B cell (primary cell): ENCODE measurements around the gene PRSS48. TPM values are rescaled to one million over a fixed set of nuclear protein-coding genes. Genes with fewer than 3 reads are reported as not detected.

Experiments
- ATAC-seq: fragments of 200-7000 bp; cut with Tn5 transposase; one replicate; pipeline ENCODE4 v1.10.0; 2021; ENCODE audit warnings: low read depth, mild to moderate bottlenecking, moderate number of reproducible peaks, moderate library complexity
- CTCF ChIA-PET: fragments of 350-600 bp; sonication (Branson Sonifier 250); formaldehyde crosslinking; loops from one replicate; lab custom pipeline; 2021; ENCODE audit warnings: antibody characterized with exemption, inconsistent platforms; lab: Charles Lee
- POLR2A ChIA-PET: fragments of 350-600 bp; sonication (Branson Sonifier 250); formaldehyde crosslinking; loops from one replicate; lab custom pipeline; 2021; ENCODE audit warnings: antibody characterized with exemption; lab: Charles Lee
- DNase-seq: peaks from one replicate; pipeline ENCODE4 v3.0.0; 2013
- H2AFZ ChIP-seq: 2 replicates; pipeline ENCODE4 v1.6.1; 2012; ENCODE audit warnings: mild to moderate bottlenecking, low read depth, low read length; ENCODE audit not compliant: insufficient read depth, poor library complexity, severe bottlenecking
- H3K27ac ChIP-seq, 2 donors: 1 replicate in 1 of 2; 2 replicates in 1 of 2; pipeline ENCODE4 v1.5.1; 2012 to 2013; ENCODE audit warnings: low read length in 2 of 2, mild to moderate bottlenecking in 2 of 2, moderate library complexity in 1 of 2
- H3K27me3 ChIP-seq, 4 experiments: fragments of 200-600 bp in 1 of 4; sonication (generic) in 1 of 4; replicated peaks in 1 of 4; 1 replicate in 2 of 4; 2 replicates in 2 of 4; pipeline versions ENCODE4 v1.6.1 to v1.7.0; 2013 to 2016; ENCODE audit warnings: low read length in 3 of 4, mild to moderate bottlenecking in 2 of 4, mixed read lengths in 1 of 4, moderate library complexity in 1 of 4; ENCODE audit not compliant: insufficient read depth in 4 of 4, control insufficient read depth in 3 of 4; ENCODE audit errors: control extremely low read depth in 1 of 4
- H3K36me3 ChIP-seq, 2 experiments: replicated peaks in 1 of 2; 1 replicate in 1 of 2; 2 replicates in 1 of 2; pipeline versions ENCODE4 v1.6.1 to v1.7.1; 2013; ENCODE audit warnings: low read length in 1 of 2; ENCODE audit not compliant: insufficient read depth in 2 of 2, control insufficient read depth in 1 of 2; ENCODE audit errors: control extremely low read depth in 1 of 2, extremely low read depth in 1 of 2
- H3K4me1 ChIP-seq, 2 donors: fragments of 200-600 bp in 1 of 2; sonication (generic) in 1 of 2; 1 replicate in 1 of 2; 2 replicates in 1 of 2; pipeline versions ENCODE4 v1.5.1 to v1.6.1; 2013 to 2017; ENCODE audit warnings: low read length in 2 of 2; ENCODE audit not compliant: control insufficient read depth in 2 of 2, insufficient read depth in 2 of 2
- H3K4me2 ChIP-seq: replicated peaks from 2 replicates; pipeline ENCODE3; 2012; ENCODE audit warnings: mild to moderate bottlenecking, low read depth, low read length; ENCODE audit not compliant: poor library complexity, severe bottlenecking
- H3K4me3 ChIP-seq, 5 experiments: fragments of 200-600 bp in 1 of 5; sonication (generic) in 1 of 5; 1 replicate in 3 of 5; 2 replicates in 2 of 5; pipeline versions ENCODE4 v1.5.1 to v1.7.0; 2011 to 2016; ENCODE audit warnings: low read length in 4 of 5, mild to moderate bottlenecking in 4 of 5, low read depth in 2 of 5, control low read depth in 1 of 5, moderate library complexity in 1 of 5; ENCODE audit not compliant: insufficient read depth in 1 of 5; ENCODE audit errors: control extremely low read depth in 1 of 5, extremely low read depth in 1 of 5
- H3K79me2 ChIP-seq: fragments of 200-600 bp; sonication (generic); one replicate; pipeline ENCODE4 v1.6.0; 2016; ENCODE audit warnings: low read length; ENCODE audit not compliant: control insufficient read depth, insufficient read depth
- H3K9ac ChIP-seq: fragments of 200-600 bp; sonication (generic); 2 replicates; pipeline ENCODE4 v1.6.1; 2017; ENCODE audit warnings: mild to moderate bottlenecking, low read length, moderate library complexity
- H3K9me3 ChIP-seq, 3 donors: one replicate each; pipeline versions ENCODE4 v1.6.1 to v1.7.1; 2013; ENCODE audit warnings: low read length in 2 of 3; ENCODE audit not compliant: control insufficient read depth in 2 of 3, insufficient read depth in 1 of 3; ENCODE audit errors: control extremely low read depth in 1 of 3
- H4K20me1 ChIP-seq: 2 replicates; pipeline ENCODE4 v1.6.0; 2012; ENCODE audit warnings: mild to moderate bottlenecking, low read length; ENCODE audit not compliant: insufficient read depth, control insufficient read depth, poor library complexity, severe bottlenecking
- H3K27ac Mint-ChIP-seq: one replicate; pipeline ENCODE4 v1.8.0; 2021; ENCODE audit warnings: mixed read lengths
- H3K27me3 Mint-ChIP-seq: one replicate; pipeline ENCODE4 v1.8.0; 2021; ENCODE audit warnings: mixed read lengths
- H3K4me1 Mint-ChIP-seq: one replicate; pipeline ENCODE4 v1.8.0; 2021; ENCODE audit warnings: mixed read lengths
- H3K4me3 Mint-ChIP-seq: one replicate; pipeline ENCODE4 v1.8.0; 2021; ENCODE audit warnings: mixed read lengths
- H3K9me3 Mint-ChIP-seq: one replicate; pipeline ENCODE4 v1.8.0; 2022; ENCODE audit warnings: mixed read lengths; ENCODE audit not compliant: insufficient read depth
- CTCF ChIP-seq: fragments of 200-600 bp; IDR thresholded peaks from one replicate; pipeline ENCODE4 v1.8.0; 2022; ENCODE audit warnings: antibody characterized with exemption, mild to moderate bottlenecking
- EZH2 ChIP-seq: IDR thresholded peaks from 2 replicates; pipeline ENCODE4 v1.6.1; 2012; ENCODE audit warnings: borderline replicate concordance, low read depth, mild to moderate bottlenecking, moderate library complexity, low read length; ENCODE audit not compliant: insufficient read depth, poor library complexity, severe bottlenecking
- WGBS: methylation state at CpG from one replicate; pipeline ENCODE4 v1.1.5; 2013; ENCODE audit warnings: missing lambda C conversion rate; ENCODE audit not compliant: insufficient coverage; 5-methylcytosine and 5-hydroxymethylcytosine counted together
- intact Hi-C: fragments of 100-400 bp; cut with micrococcal nuclease; formaldehyde crosslinking; loops from one replicate; pipeline ENCODE4 v1.10.0; 2022
- polyA plus RNA-seq: library from polyadenylated mRNA; depleted of rRNA; stranded (reverse); fragments of >200 nt; gene quantifications from 2 replicates; pipeline ENCODE4 v1.2.3, GENCODE V29; 2012
- total RNA-seq, 2 donors: library from RNA; stranded (reverse); fragments of 120-200 nt in 1 of 2; gene quantifications; 1 replicate in 1 of 2; 2 replicates in 1 of 2; pipeline versions ENCODE4 v1.2.3 to v1.2.4, GENCODE V29; 2013 to 2022

Gene PRSS48
- total and polyA plus RNA-seq, 2 donors (not counting 1 experiment from before 2014, with no cell fraction given): not detected

- Histone ChIP-seq H3K9ac (no peak overlapping the region), H3K27me3 (peaks cover 0 to 16% (median 4%) of the 10 kb centered on the region in 4 experiments), H3K79me2 (no peaks in the 10 kb centered on the region), H4K20me1 (no peaks in the 10 kb centered on the region), H2AFZ (no peak overlapping the region), H3K4me2 (no peak overlapping the region), H3K27ac (no peak overlapping the region), H3K36me3 (no peaks in the 10 kb centered on the region), H3K4me1 (no peaks in the 10 kb centered on the region), H3K9me3 (peaks cover 0 to 3% (median 0%) of the 10 kb centered on the region in 3 donors), H3K4me3 (no peak overlapping the region)
- no CpG with 5 or more reads among the region's 4 CpGs for WGBS
- ChIA-PET POLR2A (no interaction called here), CTCF (no interaction called here)
- intact Hi-C loops: no loop called here
- Mint-ChIP-seq H3K4me1 (peaks cover 6% of the 10 kb centered on the region), H3K27ac (no peak overlapping the region), H3K27me3 (peaks cover 38% of the 10 kb centered on the region), H3K4me3 (no peak overlapping the region), H3K9me3 (peaks cover 3% of the 10 kb centered on the region)
- no peak for ATAC-seq
- no peak for DNase-seq
- TF ChIP-seq CTCF: no peak
- no peak for TF ChIP-seq EZH2
These were observed 52.5 kb downstream of the PRSS48 start for GRCh38 chr4:151329217-151330007.

- intact Hi-C loops: no loop called here
- peaks cover 3% of the 10 kb centered on the region for H3K9me3 Mint-ChIP-seq
- H3K4me3 Mint-ChIP-seq: no peak overlapping the region
- TF ChIP-seq CTCF (no peak), EZH2 (no peak)
- H3K4me1 ChIP-seq: no peaks in the 10 kb centered on the region
- H3K27me3 ChIP-seq: peaks cover 0 to 7% (median 0%) of the 10 kb centered on the region in 4 experiments
- CTCF ChIA-PET: no interaction called here
- H3K27me3 Mint-ChIP-seq: peaks cover 32% of the 10 kb centered on the region
- no peaks in the 10 kb centered on the region for H4K20me1 ChIP-seq
- H3K4me1 Mint-ChIP-seq: no peaks in the 10 kb centered on the region
- POLR2A ChIA-PET: no interaction called here
- no peak for ATAC-seq
- no peak overlapping the region for H2AFZ ChIP-seq
- H3K79me2 ChIP-seq: no peaks in the 10 kb centered on the region
- no peaks in the 10 kb centered on the region for H3K36me3 ChIP-seq
- no peak overlapping the region for H3K9ac ChIP-seq
- no CpG with 5 or more reads among the region's 1 CpG for WGBS
- no peak overlapping the region for H3K4me2 ChIP-seq
- H3K9me3 ChIP-seq: no peaks in the 10 kb centered on the region
- no peak overlapping the region for H3K27ac ChIP-seq
- DNase-seq: no peak
- no peak overlapping the region for H3K27ac Mint-ChIP-seq
- no peak overlapping the region for H3K4me3 ChIP-seq
These were observed 54.5 kb downstream of the PRSS48 start for GRCh38 chr4:151331276-151332042.
